BLaER1 (cell line): ENCODE data around the gene MKNK1.

Experiments
- H3K27ac ChIP-seq: shearing (Covaris generic); formaldehyde crosslinking; 2 replicates; pipeline ENCODE4 v1.8.1; 2022
- H3K27me3 ChIP-seq: shearing (Covaris generic); formaldehyde crosslinking; 2 replicates; pipeline ENCODE4 v1.8.1; 2022
- H3K36me3 ChIP-seq: shearing (Covaris generic); formaldehyde crosslinking; 2 replicates; pipeline ENCODE4 v1.8.1; 2022
- H3K4me1 ChIP-seq: shearing (Covaris generic); formaldehyde crosslinking; 2 replicates; pipeline ENCODE4 v1.8.1; 2022
- H3K4me2 ChIP-seq: shearing (Covaris generic); formaldehyde crosslinking; 2 replicates; pipeline ENCODE4 v1.8.1; 2022
- H3K4me3 ChIP-seq: shearing (Covaris generic); formaldehyde crosslinking; 2 replicates; pipeline ENCODE4 v1.8.1; 2022
- H3K9ac ChIP-seq: shearing (Covaris generic); formaldehyde crosslinking; 2 replicates; pipeline ENCODE4 v1.8.1; 2022
- H3K9me3 ChIP-seq: shearing (Covaris generic); formaldehyde crosslinking; 2 replicates; pipeline ENCODE4 v1.8.1; 2022
- H4K20me1 ChIP-seq: shearing (Covaris generic); formaldehyde crosslinking; 2 replicates; pipeline ENCODE4 v1.8.1; 2022
- Cebpa-rat ChIP-seq: shearing (Covaris generic); IDR thresholded peaks from 2 replicates; pipeline ENCODE4 v1.8.1; 2022

MKNK1 gene

DNA sequence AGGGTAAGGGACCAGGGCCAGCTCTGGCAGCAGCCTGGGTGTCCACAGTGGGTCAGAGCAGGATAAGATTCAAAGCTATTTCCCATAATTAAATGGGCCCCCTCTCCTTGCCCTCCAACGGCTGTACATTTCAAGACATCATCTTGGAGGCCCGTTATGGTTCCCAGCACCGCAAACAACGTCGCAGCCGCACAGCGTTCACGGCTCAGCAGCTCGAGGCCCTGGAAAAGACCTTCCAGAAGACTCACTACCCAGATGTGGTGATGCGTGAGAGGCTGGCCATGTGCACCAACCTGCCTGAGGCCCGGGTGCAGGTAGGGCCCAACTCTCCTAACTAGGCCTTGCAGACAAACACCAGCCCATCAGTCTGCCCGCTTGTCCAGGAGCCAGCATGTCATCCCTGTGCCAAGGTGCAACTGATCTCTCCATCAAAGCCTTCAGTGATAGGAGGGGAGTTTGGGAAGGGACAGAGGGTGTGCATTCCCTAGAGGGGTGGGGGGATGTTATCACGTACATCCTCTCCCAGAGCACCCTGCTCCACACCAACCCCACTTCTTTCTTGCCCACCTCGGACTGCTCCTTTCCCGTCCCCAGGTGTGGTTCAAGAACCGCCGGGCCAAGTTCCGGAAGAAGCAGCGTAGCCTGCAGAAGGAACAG, 93.6 kb downstream of the MKNK1 start:
- no peaks in the 10 kb centered on the region for H4K20me1 ChIP-seq
- no peak overlapping the region for H3K9ac ChIP-seq
- H3K4me1 ChIP-seq = no peaks in the 10 kb centered on the region
- H3K4me2 ChIP-seq = no peak overlapping the region
- no peaks in the 10 kb centered on the region for H3K27me3 ChIP-seq
- no peak overlapping the region for H3K27ac ChIP-seq
- no peaks in the 10 kb centered on the region for H3K36me3 ChIP-seq
- no peak overlapping the region for H3K4me3 ChIP-seq
- H3K9me3 ChIP-seq = no peaks in the 10 kb centered on the region
- no peak for TF ChIP-seq Cebpa-rat

DNA sequence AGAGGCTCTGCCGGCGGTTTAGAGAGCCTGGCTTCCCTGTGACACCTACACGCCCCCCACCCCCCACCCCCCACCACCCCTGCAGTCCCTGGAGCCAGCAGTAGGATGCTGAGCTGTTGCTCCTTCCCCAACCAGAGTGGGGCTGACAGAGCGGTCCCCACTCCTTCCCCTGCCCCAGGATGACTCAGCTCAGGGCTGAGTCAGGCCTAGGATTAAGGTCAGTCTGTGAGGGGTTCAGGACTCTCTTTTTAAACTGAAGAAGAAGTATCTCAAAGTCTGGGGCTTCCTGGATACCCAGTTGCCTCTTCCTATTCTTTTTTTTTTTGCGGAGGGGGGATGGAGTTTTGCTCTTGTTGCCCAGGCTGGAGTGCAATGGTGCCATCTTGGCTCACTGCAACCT, 95.3 kb downstream of the MKNK1 start:
- H3K36me3 ChIP-seq = no peaks in the 10 kb centered on the region
- no peaks in the 10 kb centered on the region for H3K27me3 ChIP-seq
- H3K4me1 ChIP-seq = no peaks in the 10 kb centered on the region
- H3K4me3 ChIP-seq = no peak overlapping the region
- H3K9me3 ChIP-seq = no peaks in the 10 kb centered on the region
- no peak for TF ChIP-seq Cebpa-rat
- no peak overlapping the region for H3K9ac ChIP-seq
- H4K20me1 ChIP-seq = no peaks in the 10 kb centered on the region
- H3K27ac ChIP-seq = no peak overlapping the region
- H3K4me2 ChIP-seq = no peak overlapping the region
